DMS114 treated with DMSO at 0.1 percent for 48 hours (cell line): ENCODE results near the gene GRHL1.

Experiments
- DNase-seq: peaks from one replicate; lab custom pipeline; 2025; ENCODE audit not compliant: unreplicated experiment; lab: John Stamatoyannopoulos, UW

Gene GRHL1

GRCh38 chr2:9949239-9949991 lies 2.1 kb upstream of the GRHL1 start:
- no peak for DNase-seq

- DNase-seq, result no peak
These were observed 1.4 kb upstream of the GRHL1 start for GRCh38 chr2:9949992-9950520.

DNA sequence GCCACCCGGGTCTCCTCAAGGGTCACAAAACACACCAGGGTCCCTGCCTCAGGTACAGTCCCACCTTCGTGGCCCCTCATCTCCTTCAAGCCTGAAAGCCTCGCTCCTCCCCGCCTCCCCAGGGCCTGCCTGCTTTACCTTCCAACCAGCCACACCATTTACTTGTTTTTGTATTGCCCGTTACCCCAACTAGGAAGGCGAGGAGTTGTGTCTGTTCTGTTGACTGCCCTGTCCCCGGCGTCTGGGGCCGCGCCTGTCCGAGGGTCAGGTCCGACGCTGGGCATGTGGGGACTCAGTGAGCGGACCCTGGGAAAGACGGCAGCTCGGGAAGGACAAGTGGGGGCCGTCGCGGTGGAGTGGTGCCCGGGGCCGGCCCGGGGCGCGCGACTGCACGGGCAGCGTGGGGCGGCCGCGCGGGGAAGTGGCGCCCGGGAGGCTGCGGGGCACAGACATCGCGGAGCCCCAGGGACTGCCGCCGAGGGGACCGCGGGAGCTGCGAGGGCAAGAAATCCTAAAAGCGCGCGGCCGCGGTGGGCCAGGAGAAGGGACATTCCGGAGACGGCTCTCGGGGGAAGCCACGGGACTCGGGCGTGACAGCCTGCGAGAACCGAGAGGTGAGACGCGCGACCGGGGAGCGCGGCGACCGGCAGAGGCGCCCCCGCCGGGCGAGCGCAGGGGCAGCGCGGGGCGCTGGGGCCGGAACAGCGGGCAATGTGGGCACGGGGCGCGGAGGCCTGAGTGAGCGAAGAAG lies 797 bp upstream of the GRHL1 start:
- DNase-seq, result no peak

DNA sequence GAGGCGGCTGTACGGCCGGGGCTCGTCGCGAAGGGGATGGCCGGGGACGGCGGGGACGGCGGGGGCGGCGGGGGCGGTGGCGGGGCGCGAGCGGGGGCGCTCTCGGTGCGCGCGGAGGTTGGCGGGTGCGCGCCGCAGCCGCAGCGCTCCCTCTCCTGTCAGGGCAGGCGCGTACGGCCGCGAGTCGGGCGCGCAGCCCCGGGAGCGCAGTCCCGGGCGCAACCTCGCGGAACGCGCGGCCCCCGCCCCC lies 296 bp upstream of the GRHL1 start:
- no peak for DNase-seq

DNA sequence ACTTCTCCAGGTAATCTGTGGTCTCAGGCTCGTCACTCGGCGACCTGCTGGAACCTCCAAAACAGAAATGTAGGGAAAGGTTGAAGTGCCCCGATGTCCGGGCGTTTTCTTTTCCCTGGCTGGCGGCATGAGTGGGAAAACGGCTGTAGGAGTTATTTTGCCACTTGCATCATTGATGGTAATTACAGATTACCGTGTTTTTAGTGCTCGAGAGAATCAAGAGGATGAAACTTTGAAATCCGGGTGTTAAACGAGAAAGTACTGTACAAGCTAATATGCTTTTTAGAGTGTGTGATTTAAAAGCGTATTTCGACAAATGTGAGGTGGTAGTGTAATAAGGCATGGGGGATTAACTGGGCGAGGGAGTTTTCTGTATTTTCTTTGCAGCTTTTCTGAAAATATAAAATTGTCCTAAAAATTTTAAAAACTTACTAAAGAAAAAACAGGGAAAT lies 819 bp downstream of the GRHL1 start:
- no peak for DNase-seq

DNA sequence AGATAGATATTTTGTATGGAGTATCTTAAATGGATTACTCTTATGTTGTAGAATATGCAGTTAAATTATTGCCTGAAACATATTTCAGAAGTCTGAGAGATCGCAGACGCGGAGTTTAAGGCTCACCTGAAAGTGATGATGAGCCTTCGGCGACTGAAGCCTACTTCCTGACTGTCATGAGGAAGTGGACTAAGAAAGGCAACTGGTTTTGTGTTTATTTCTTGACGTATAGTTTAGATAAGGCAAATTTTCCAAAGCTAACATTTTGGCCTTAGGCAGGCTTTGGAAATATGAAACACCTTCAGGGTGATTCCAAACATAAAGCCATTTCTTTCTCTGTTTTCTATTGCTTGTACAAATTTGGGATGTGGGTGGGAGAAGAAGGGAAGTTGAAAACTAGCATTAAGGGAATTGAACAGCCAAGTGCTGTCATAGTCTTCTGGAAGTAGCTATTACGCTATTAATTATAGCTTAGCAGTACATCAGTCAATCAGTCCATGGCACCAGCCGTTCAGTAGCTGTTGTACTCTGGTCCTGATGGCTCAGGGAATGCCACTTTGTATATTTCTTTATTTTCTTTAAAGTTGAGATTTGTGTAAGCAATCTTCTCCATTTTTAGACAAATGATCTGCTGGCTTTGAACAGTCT lies 1.5 kb downstream of the GRHL1 start:
- no peak for DNase-seq

DNA sequence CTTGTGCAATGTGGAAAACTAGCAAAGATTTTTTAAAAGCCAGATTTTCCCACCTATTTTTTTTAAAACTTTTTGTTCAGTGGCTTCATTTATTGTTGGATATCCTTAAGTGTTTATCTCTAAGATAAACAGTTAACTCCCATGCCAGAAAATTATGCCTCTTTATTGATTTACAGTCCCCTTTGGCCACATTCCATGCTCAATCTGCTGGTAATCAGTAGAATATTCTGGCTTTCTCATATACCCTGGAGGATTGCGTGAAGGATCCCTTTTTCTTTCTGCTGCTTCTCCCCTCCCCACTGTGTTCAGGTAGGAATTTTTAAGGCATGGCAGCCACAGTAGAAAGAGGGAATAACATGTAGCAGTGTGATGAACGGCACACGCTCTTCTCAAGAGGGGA lies 2.6 kb downstream of the GRHL1 start:
- no peak for DNase-seq

DNA sequence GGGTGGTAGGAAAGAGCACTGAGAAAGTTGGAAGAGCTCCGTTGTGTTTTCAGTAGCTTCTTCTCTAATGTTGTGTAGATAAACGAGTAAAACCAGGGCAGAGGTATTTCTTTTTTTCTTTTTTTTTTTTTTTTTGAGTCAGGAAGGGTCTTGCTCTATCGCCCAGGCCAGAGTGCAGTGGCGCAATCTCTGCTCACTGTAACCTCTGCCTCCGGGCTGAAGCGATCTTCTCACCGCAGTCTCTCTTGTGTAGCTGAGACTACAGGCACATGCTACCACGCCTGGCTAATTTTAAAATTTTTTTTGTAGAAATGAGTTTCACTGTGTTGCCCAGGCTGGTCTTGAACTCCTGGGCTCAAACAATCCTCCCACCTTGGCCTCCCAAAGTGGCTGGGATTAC lies 6.6 kb downstream of the GRHL1 start:
- no peak for DNase-seq

- DNase-seq, result no peak
These were observed 7.8 kb downstream of the GRHL1 start for GRCh38 chr2:9959262-9959661.

DNA sequence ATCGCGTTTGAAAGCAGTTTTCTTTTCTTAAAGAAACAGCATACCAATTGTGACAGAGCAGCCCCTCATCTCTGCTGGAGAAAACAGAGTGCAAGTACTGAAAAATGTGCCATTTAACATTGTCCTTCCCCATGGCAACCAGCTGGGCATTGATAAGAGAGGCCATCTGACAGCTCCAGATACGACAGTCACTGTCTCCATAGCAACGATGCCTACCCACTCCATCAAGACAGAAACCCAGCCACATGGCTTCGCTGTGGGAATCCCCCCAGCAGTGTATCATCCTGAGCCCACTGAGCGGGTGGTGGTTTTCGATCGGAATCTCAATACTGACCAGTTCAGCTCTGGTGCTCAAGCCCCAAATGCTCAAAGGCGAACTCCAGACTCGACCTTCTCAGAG lies 9.5 kb downstream of the GRHL1 start:
- DNase-seq, result no peak

DNA sequence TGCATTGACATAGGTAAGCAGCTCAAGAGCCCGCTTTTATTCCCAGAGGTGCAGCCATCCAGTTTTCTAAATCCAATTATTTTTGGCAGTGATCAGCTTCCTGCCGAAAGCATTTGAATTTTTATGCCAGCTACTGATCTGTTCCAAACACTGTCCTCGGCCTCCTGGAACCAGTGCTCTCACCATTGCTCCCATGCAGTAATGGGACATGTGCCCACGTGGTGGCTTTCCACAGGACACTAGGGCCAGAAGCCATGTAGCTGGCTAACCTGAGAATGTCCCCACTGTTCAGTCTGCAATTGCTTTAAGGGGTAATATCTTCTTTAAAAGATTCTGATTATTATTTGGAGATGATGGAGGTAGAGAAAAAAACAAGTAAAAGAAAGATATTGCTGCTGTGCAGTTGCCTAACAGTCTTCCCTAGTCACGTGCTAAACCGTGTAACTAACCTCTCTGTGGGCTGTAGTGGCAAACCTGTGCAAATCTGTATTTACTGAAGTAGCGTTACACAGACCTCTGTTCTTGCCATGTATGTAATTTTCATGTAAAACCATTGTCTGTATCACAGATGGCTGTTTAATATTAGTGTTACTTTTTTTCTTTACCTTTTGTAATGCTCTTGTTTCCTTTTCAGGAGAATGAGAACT lies 13.0 kb downstream of the GRHL1 start:
- no peak for DNase-seq

- DNase-seq, result no peak
These were observed 13.8 kb downstream of the GRHL1 start for GRCh38 chr2:9965119-9965822.

GRCh38 chr2:9966491-9967022 lies 15.1 kb downstream of the GRHL1 start:
- DNase-seq, result no peak

DNA sequence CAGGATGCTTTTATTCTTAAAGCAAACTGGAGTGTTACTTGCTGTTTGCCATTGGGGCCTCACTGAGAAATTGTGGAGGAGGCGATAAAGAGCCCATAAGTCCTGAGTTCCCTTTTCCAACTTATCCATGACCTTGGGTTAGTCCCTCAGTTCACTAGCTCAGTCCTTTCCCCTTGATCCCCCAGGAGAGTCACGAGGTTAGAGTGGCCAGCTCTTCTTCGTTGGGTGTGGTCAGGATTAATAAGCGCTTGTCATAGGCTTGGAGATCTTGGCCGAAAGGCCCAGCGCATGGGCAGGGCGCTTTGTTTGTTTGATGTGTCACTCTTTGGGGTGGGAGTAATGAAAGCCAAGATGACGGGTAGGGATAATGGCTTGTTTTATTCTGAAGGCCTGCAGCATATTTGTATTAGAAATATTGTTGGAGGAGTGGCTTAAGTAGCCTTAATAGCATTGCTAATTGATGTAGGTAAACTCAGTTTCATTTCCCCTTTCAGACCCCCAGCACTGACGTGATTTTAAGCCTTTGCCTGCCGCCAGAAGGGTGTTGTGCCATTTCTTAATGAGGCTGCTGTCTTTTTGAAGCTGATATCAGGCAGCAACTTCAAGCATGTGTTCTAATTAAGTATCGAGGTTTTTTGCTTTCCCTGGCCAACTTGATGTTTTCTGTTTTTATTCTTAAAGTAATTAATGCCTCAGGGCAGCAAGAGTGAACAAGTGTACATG lies 15.7 kb downstream of the GRHL1 start:
- no peak for DNase-seq

- no peak for DNase-seq
These were observed 17.3 kb downstream of the GRHL1 start for GRCh38 chr2:9968553-9969497.

GRCh38 chr2:9970200-9971044 lies 18.9 kb downstream of the GRHL1 start:
- no peak for DNase-seq

GRCh38 chr2:9971105-9971818 lies 19.8 kb downstream of the GRHL1 start:
- DNase-seq, result no peak
